Left hindlimb (tissue), 1 donor: Measurements from ENCODE around the gene REC114.
"Not testable (repeated sequence)": the region's sequence is repeated elsewhere in the genome, so short reads cannot be mapped to it uniquely, and the experiment has no call there.

Experiments used
- DNase-seq: peaks from one replicate; pipeline ENCODE4 v3.0.0-alpha.2; 2018

The REC114 gene

DNA sequence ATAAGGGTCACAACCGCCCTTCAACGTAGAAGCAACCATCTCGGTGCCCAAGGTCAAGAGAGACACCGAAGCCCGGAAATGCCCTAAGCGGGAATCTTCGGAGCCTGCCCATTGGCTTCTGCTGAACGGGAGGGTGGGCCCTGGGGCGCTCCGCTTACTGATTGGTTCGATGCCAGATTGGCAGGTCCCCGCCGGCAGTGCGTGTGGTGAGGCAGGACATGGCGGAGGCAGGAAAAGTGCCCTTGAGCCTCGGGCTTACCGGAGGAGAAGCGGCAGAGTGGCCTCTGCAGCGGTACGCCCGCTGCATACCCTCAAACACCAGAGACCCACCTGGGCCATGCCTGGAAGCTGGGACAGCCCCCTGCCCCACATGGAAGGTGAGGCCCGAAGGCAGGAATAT is at the start of gene REC114:
Gene REC114, plus strand, starts transcription at position 197 of the 400 bp plus-strand sequence. Its CDS starts 22 bp downstream, at position 219.
- DNase-seq: no peak

DNA sequence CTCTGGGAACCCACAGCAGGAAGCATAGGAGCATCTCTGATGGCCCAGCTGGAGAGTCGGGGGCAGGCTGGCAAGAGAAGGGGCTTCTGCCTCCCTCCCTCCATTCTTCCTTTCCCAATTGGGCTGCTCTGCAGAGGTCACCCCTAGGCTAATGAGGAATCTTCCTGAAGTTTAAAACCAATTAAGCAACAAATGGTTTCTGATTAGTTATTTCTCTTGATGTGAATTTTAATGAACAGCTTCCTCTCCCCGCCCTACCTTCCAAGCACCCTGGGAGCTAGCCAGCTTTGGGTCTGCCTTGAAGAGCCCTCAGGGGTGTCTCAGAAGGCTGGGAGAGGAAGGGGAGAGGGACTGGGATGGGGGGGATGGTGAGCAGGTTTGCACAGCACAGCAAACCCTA is 49.6 kb upstream of the REC114 start:
- no peak for DNase-seq

DNA sequence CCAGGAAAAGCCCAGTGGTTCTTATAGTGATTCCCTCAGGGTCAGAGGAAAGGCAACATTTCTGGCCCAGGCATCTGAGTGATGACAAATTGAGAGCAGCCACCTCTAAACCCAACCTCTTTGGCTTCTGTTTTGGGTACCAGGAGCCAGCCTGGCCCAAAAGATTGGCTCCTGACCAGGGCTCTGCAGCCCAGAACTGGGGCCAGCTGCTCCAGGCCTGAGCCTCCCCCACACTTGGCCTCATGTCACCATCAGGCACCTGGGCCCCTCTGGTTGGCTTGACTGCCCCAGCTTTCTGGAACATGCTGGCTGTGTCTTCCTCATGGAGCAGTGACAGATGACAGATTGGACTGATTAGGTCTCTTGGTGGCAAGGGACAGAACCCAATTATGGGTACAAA is 48.2 kb upstream of the REC114 start:
- no peak for DNase-seq

DNA sequence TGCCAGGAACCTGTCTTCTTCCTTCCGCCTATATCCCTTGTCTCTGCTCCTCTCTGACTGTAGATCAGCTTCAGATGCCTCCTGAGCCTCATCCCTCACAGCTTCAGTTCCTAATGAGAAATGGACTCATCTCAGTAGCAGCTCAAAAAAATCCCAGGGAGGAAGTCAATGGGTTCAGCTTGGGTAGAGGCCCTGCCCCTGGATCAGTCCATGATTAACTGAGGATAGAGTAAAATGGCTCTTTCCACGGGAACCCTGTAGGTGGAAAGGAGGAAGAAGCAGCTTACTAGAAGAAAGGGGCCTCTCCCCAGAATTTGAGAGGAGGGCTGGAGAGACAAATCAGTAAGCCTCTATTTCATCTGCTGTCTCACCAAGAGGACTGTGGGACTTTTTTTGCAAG is 47.3 kb upstream of the REC114 start:
- DNase-seq: no peak

- no peak for DNase-seq
Observed at GRCh38 chr15:73397461-73397860, 45.5 kb upstream of the REC114 start.

- no peak for DNase-seq
Observed at GRCh38 chr15:73398861-73399260, 44.1 kb upstream of the REC114 start.

DNA sequence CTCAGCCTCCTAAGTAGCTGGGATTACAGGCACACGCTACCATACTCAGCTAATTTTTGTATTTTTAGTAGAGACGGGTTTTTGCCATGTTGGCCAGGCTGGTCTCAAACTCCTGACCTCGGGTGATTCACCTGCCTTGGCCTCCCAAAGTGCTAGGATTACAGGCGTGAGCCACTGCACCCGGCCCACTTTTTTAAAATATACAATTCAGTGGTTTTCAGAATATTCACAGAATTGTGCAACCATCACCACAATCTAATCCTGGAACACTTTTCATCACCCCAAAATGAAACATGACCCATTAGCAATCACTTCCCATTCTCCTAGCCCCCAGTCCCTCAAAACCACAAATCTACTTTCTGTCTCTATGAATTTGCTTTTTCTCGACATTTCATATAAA is 42.7 kb upstream of the REC114 start:
- not testable (repeated sequence) for DNase-seq

DNA sequence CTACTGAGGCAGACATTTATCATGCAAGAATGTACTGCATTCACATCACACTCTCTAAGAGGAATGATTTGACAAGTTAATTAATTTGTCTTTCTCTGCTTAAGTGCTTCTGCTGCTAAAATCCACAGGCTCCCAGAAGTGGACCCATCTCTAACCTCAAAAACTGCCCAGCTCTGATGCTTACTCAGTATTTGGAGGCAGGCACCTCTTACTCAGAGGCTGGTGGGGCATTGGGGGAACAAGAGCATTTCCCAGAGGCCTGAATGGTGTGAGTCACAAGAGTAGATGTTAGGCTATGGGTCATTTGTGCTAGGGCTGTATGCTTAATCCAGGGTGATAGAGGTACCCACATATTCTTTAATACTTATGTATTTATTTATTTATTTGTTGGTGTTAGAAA is 39.8 kb upstream of the REC114 start:
- DNase-seq: no peak

DNA sequence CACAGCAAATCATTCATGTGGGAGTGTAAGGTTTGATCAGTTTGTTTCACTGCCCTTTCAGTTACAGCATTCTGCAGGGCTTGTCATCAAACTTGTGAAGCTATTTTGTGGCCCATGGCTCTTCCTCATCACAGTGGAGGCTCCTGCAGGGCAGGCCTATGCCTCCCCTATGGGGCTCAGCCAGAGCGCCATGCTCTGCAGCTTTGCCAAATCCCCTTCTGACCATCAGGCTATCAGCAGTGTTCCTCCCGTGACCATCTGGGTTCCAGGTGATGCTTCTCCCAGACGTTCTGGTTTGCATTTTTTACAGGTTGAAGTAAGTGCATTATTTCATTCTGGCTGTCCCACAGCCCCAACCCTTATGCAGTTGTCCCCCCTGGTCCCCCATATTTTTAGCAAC is 28.1 kb upstream of the REC114 start:
- DNase-seq: no peak

- no peak for DNase-seq
Observed at GRCh38 chr15:73424506-73424905, 18.5 kb upstream of the REC114 start.

GRCh38 chr15:73425510-73425909 is 17.5 kb upstream of the REC114 start:
- no peak for DNase-seq

DNA sequence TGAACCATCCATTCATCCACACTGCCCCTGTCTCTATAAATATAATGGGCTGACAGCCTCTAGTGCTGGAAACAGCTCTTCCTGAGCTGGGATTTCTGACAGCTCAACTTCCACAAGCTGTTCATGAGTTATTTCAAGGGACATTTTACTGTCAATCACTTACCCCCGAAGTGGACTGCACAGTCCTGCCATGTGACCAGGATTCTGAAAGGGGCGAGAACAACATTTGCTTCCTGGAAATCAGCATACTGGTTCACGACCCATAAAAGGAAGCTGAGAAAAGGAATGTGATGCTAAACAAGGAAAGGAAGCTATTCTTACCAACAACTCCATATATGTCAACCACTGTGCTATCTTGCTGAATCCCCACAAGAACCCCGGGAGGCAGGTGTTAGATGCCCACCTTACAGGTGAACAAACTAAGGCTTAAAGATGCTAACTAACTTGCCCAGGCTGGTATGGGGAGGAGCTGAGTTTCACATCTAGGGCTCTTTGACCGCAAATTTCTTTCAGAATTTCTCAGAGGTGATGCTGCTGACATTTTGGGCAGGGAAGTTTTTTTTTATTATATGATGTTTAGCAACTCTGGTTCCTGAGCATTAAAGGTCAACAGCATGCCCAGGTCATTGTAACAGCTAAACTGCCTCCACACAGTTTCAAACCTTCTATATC is 16.5 kb upstream of the REC114 start:
- DNase-seq: no peak

DNA sequence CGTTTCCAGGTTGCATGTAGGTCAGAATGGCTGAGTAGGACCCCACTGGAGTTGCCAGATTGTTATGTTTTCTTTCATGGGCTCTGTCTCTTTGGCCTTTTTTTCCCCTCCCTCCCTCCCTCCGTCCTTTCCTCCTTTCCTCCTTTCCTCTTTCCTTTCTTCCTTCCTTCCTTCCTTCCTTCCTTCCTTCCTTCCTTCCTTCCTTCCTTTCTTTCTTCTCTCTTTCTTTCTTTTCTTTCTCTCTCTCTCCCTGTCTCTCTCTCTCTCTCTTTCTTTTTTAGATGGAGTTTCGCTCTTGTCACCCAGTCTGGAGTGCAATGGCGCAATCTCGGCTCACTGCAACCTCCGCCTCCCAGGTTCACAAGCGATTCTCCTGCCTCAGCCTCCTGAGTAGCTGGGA is 11.6 kb upstream of the REC114 start:
- not testable (repeated sequence) for DNase-seq

DNA sequence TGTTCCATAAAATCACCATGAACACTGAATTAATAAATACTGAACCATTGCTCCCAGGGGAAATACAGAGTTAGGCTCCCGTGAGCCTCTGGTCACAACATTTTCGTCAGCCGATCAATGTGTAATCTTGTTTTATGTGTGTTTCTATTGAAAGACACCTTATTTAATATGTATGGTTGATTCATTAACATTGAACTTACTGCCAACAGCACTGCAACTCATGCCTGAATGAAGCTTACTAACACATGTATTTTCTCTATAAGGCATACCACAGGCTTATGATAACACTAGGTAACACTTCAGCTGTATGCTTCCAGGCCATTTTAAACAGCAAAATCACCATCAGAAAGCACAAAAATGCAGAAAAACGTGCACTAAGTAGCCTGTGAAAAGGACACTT is 9.1 kb upstream of the REC114 start:
- DNase-seq: no peak

- no peak for DNase-seq
Observed at GRCh38 chr15:73436613-73437012, 6.4 kb upstream of the REC114 start.

DNA sequence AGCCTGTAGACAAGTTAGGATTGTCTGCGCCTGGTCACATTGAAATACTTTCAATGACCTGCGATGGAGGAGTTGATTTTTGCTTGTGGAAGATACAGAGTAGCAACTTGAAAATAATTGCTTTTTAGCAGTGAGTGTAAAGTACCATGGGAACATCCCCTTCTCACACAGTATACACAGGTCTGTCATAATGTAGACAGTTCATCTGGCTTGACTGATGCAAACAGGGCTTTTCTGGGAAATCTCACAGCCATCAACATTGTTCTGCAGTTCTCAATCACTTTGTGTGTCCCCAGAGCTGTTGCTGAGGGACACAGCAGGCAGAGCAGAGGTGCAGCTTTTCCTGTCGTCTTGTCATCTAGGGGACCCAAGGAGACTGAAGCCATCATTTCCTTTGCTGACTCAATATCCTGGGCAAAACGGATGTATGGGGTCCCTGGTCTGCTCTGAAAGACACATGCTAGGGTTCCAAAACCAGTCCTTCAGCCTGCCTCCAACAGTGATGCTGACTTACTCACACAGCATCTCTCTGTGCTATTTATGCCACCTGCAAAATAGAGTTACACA is 5.3 kb upstream of the REC114 start:
- DNase-seq: no peak

GRCh38 chr15:73438651-73439050 is 4.3 kb upstream of the REC114 start:
- DNase-seq: no peak

DNA sequence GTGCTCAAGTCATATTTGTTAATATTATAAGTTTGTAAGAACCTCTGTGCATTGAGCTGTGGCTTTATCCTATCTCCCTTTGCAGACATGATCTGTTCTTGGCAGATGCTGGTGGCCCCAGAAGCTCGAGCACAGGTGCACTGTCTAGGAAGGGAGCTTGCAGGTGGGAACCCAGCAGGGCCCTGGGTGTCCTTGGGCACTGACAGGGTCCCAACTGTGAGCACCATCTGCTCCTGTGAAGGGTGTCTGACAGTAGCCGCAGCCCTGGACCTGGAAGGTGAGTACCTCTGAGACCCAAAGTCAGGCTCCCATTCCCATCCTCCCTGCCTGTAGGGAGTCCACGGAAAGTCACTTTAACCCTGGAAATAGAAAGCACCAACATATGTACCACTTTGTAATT is 2.4 kb upstream of the REC114 start:
- no peak for DNase-seq

DNA sequence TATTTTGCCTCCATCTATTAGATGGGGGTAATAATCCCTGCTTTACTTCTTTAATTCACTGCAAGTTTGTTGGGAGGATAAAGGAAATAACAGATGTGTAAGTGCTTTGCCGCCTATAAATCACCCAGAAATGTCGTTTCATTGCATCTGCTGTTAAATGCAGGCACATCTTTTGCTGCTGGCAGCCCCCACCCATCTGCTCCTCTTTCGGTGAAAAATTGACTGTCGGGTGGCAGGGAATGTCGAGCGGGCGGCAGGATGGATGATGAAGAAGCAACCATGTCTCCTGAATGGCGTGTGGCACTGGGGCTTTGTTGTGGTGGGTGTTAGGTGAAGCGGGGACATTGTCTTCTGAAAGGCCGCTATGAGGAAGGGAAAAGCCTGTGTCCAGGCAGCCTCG is 543 bp upstream of the REC114 start:
- DNase-seq: no peak

GRCh38 chr15:73447471-73447870 is 4.5 kb downstream of the REC114 start:
- not testable (repeated sequence) for DNase-seq

DNA sequence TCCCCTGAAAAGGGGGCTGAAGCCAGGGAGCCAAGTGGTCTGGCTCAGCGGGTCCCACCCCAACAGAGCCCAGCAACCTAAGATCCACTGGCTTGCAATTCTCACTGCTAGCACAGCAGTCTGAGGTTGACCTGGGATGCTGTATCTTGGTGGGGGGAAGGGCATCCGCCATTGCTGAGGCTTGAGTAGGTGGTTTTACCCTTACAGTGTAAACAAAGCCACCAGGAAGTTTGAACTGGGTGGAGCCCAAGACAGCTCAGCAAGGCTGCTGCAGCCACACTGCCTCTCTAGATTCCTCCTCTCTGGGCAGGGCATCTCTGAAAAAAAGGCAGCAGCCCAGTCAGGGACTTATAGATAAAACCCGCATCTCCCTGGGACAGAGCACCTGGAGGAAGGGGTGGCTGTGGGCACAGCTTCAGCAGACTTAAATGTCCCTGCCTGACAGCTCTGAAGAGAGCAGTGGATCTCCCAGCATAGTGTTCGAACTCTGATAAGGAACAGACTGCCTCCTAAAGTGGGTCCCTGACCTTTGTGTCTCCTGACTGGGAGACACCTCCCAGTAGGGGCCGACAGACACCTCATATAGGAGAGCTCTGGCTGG is 5.3 kb downstream of the REC114 start:
- DNase-seq: not testable (repeated sequence)

- not testable (repeated sequence) for DNase-seq
Observed at GRCh38 chr15:73449980-73450379, 7.0 kb downstream of the REC114 start.

DNA sequence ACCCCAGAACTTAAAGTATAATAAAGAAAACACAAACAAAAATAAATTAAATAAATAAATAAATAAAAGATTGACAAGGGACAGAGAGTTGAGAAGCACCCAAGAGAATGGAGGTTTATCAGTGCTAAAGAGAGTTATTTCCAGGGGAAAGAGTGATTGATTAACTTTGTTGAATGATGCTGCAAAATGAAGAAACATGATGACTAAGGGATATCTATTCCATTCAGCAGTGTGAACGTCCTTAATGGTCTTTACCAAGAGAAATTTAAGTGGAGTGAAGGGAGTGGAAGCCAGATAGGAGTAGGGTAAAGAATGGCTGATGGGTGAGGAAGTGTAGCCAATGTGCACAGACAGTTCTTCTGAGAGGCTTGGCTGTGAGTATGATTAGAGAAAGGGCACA is 11.1 kb downstream of the REC114 start:
- DNase-seq: no peak

DNA sequence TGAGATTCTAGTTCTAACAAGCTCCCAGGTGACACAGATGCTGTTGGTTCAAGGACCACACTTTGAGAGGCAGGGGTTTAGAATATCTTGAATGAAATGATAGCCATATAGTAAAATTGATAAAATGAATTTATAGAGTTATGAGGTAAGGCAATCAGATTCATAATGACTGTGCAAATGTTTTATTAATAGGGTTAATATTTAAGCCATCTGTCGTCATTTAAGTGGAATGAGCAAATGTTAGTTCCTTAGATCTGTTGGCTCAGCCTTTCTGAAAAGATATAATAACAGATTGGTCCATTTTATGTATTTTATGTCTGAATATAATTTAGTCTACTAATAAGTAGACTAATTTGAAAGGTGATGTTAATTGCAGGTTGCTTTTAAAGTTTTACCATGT is 12.9 kb downstream of the REC114 start:
- DNase-seq: no peak

DNA sequence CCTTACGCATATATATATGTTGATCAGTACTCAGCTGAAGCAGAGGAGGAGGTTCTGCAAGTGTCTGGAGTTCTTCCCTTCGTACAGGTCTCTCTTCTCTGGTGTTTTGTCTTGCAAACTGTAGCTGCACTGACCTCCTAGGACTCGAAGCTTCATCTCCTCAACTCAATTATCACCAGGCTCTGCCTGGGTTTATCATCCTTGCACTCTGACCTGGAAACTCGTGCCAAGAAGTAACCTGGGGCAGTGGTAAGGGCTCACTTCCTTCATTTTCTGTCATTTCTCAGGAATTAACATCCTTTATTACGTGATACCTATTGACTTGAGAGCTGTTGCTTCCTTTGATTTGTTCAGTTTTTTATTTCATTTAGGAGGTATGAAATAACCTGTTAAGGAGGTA is 14.4 kb downstream of the REC114 start:
- DNase-seq: no peak
